HK-2 (cell line): Measurements from ENCODE around the gene GSDMA.

Source experiments
- DNase-seq: peaks from one replicate; pipeline ENCODE4 v3.0.0-alpha.2; 2018; ENCODE audit not compliant: unreplicated experiment

Gene GSDMA

GRCh38 chr17:39962642-39963220, at the start of gene GSDMA:
TSS of gene GSDMA (plus strand) at chr17:39963004. CDS start at chr17:39965688, 2,684 bp downstream.
- DNase-seq, result no peak

GRCh38 chr17:39913989-39914388, 48.8 kb upstream of the GSDMA start:
- no peak for DNase-seq

- no peak for DNase-seq
These were observed 47.2 kb upstream of the GSDMA start for GRCh38 chr17:39915559-39915958.

- DNase-seq, result no peak
These were observed 45.9 kb upstream of the GSDMA start for GRCh38 chr17:39916918-39917317.

- DNase-seq, result no peak
These were observed 43.6 kb upstream of the GSDMA start for GRCh38 chr17:39919087-39919683.

GRCh38 chr17:39920218-39921210, 42.3 kb upstream of the GSDMA start:
- DNase-seq, result no peak

- no peak for DNase-seq
These were observed 41.5 kb upstream of the GSDMA start for GRCh38 chr17:39921323-39921722.

GRCh38 chr17:39922006-39922405, 40.8 kb upstream of the GSDMA start:
- no peak for DNase-seq

- no peak for DNase-seq
These were observed 39.6 kb upstream of the GSDMA start for GRCh38 chr17:39923230-39923629.

- DNase-seq, result no peak
These were observed 38.7 kb upstream of the GSDMA start for GRCh38 chr17:39923836-39924690.

- DNase-seq, result no peak
These were observed 38.1 kb upstream of the GSDMA start for GRCh38 chr17:39924691-39925055.

- DNase-seq, result no peak
These were observed 37.3 kb upstream of the GSDMA start for GRCh38 chr17:39925282-39926134.

GRCh38 chr17:39926135-39926587, 36.6 kb upstream of the GSDMA start:
- no peak for DNase-seq

GRCh38 chr17:39926588-39927100, 36.2 kb upstream of the GSDMA start:
- peak; percentile 17 for DNase-seq

- DNase-seq, result peak; percentile 94
These were observed 35.5 kb upstream of the GSDMA start, which contains the start of the genes LRRC3C and ORMDL3 for GRCh38 chr17:39927101-39927928. TSS of gene LRRC3C (plus strand) at chr17:39927732. CDS start at chr17:39941524, 13,792 bp downstream. TSS of gene ORMDL3 (minus strand) at chr17:39927601. CDS start at chr17:39924203, 3,398 bp downstream.

GRCh38 chr17:39927929-39928857, 34.6 kb upstream of the GSDMA start:
- DNase-seq, result no peak

- no peak for DNase-seq
These were observed 33.8 kb upstream of the GSDMA start for GRCh38 chr17:39928858-39929645.
